ENCODE results near the gene ATF7IP2. TPM values are rescaled to one million over a fixed set of nuclear protein-coding genes. Genes with fewer than 3 reads are reported as not detected.

The ATF7IP2 gene
- total RNA-seq, 1 experiment from 2014 or later, result not detected

DNA sequence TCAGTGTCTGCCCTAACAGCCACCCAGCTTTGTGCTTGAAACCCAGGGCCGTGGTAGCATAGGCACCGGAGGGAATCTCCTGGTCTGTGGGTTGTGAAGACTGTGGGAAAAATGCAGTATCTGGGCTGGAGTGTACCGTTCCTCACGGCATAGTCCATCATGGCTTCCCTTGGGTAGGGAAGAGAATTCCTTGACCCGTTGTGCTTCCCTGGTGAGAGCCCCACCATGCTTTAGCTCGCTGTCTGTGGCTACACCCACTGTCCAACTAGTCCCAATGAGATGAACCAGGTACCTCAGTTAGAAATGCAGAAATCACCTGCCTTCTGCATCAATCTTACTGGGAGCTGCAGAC lies 67.3 kb downstream of the ATF7IP2 start:
- no peak for TF ChIP-seq EZH2 (IDR thresholded peaks at IDR 0.05; ENCODE audit: low read depth)
- TF ChIP-seq CTCF (conservative IDR thresholded peaks at IDR 0.05), result no peak
- Histone ChIP-seq H3K4me1 (replicated peaks; ENCODE audit: insufficient read depth) (no peaks in the 10 kb centered on the region), H3K27ac (no peak overlapping the region), H3K4me3 (no peak overlapping the region), H3K36me3 (ENCODE audit: low read depth) (no peaks in the 10 kb centered on the region), H3K27me3 (ENCODE audit: insufficient read depth, low read depth) (peaks cover 16% of the 10 kb centered on the region; the same call in 1 of the 2 replicates), H3K4me2 (no peak overlapping the region), H2AFZ (no peak overlapping the region), H3K79me2 (ENCODE audit: low read depth) (no peaks in the 10 kb centered on the region), H3K9me3 (ENCODE audit: insufficient read depth, low read depth) (no peaks in the 10 kb centered on the region; the same call in 1 of the 2 replicates), H3K9me2 (ENCODE audit: insufficient read depth) (no peaks in the 10 kb centered on the region), H4K20me1 (ENCODE audit: insufficient read depth) (no peaks in the 10 kb centered on the region), H3F3A (ENCODE audit: insufficient read depth, low read depth) (no peaks in the 10 kb centered on the region)
- no TSS peak for BruUV-seq (replicated peaks)
- no peak for DNase-seq
- ChIA-PET CTCF (no interaction called here), POLR2A (ENCODE audit: unreplicated experiment) (no interaction called here)
- intact Hi-C loops (cut with micrococcal nuclease; ENCODE audit: unreplicated experiment), result no loop called here

- no peak for DNase-seq
- Histone ChIP-seq H3K4me2 (no peak overlapping the region), H2AFZ (no peak overlapping the region), H3K9me3 (ENCODE audit: insufficient read depth, low read depth) (no peaks in the 10 kb centered on the region), H3K9me2 (ENCODE audit: insufficient read depth) (no peaks in the 10 kb centered on the region), H3K79me2 (ENCODE audit: low read depth) (no peaks in the 10 kb centered on the region), H3K27ac (no peak overlapping the region), H3K4me3 (no peak overlapping the region), H4K20me1 (ENCODE audit: insufficient read depth) (no peaks in the 10 kb centered on the region), H3K27me3 (ENCODE audit: insufficient read depth, low read depth) (no peaks in the 10 kb centered on the region), H3K36me3 (ENCODE audit: low read depth) (no peaks in the 10 kb centered on the region), H3F3A (ENCODE audit: insufficient read depth, low read depth) (no peaks in the 10 kb centered on the region), H3K4me1 (replicated peaks; ENCODE audit: insufficient read depth) (no peaks in the 10 kb centered on the region)
- ChIA-PET CTCF (no interaction called here), POLR2A (ENCODE audit: unreplicated experiment) (interaction anchor here (0.5 kb wide), 1 partner anchor 1130 kb away, joined by 5 read pairs; no protein-coding TSS in a partner anchor)
- BruUV-seq (replicated peaks), result no TSS peak
- intact Hi-C loops (cut with micrococcal nuclease; ENCODE audit: unreplicated experiment), result no loop called here
- TF ChIP-seq CTCF (conservative IDR thresholded peaks at IDR 0.05), result no peak
- no peak for TF ChIP-seq EZH2 (IDR thresholded peaks at IDR 0.05; ENCODE audit: low read depth)
Observed at GRCh38 chr16:10465821-10466220, 80.0 kb downstream of the ATF7IP2 start.

GRCh38 chr16:10466313-10466712 lies 80.5 kb downstream of the ATF7IP2 start:
- TF ChIP-seq EZH2 (IDR thresholded peaks at IDR 0.05; ENCODE audit: low read depth), result no peak
- no peak for TF ChIP-seq CTCF (conservative IDR thresholded peaks at IDR 0.05)
- no peaks in the 10 kb centered on the region for H4K20me1 ChIP-seq (ENCODE audit: insufficient read depth)
- H3K36me3 ChIP-seq (ENCODE audit: low read depth), result no peaks in the 10 kb centered on the region
- POLR2A ChIA-PET (ENCODE audit: unreplicated experiment), result no interaction called here
- no peaks in the 10 kb centered on the region for H3K27me3 ChIP-seq (ENCODE audit: insufficient read depth, low read depth)
- no peaks in the 10 kb centered on the region for H3F3A ChIP-seq (ENCODE audit: insufficient read depth, low read depth)
- DNase-seq, result no peak
- no peak overlapping the region for H2AFZ ChIP-seq
- no peaks in the 10 kb centered on the region for H3K9me2 ChIP-seq (ENCODE audit: insufficient read depth)
- H3K4me3 ChIP-seq, result no peak overlapping the region
- H3K79me2 ChIP-seq (ENCODE audit: low read depth), result no peaks in the 10 kb centered on the region
- H3K4me1 ChIP-seq (replicated peaks; ENCODE audit: insufficient read depth), result no peaks in the 10 kb centered on the region
- intact Hi-C loops (cut with micrococcal nuclease; ENCODE audit: unreplicated experiment), result no loop called here
- no peak overlapping the region for H3K27ac ChIP-seq
- H3K9me3 ChIP-seq (ENCODE audit: insufficient read depth, low read depth), result no peaks in the 10 kb centered on the region
- CTCF ChIA-PET, result no interaction called here
- no TSS peak for BruUV-seq (replicated peaks)
- no peak overlapping the region for H3K4me2 ChIP-seq

Data from PC-9 (cell line).